AG09309 (cell line): ENCODE results near the gene RPL27.
A peak's percentile ranks its signal among the peaks of the same experiment; 100 is the strongest.

Source experiments
- DNase-seq: peaks from one replicate; pipeline ENCODE4 v3.0.0-alpha.2; 2010; ENCODE audit warnings: low read depth
- H3K4me3 ChIP-seq: 2 replicates; pipeline ENCODE4 v1.5.1; 2011; ENCODE audit warnings: mild to moderate bottlenecking, low read depth, low read length, moderate library complexity; ENCODE audit not compliant: control insufficient read depth
- CTCF ChIP-seq: IDR thresholded peaks from 2 replicates; pipeline ENCODE4 v1.5.1; 2011; ENCODE audit warnings: mild to moderate bottlenecking, low read depth, low read length, inconsistent platforms; ENCODE audit not compliant: insufficient read depth, control insufficient read depth; ENCODE audit errors: missing control alignments

RPL27 gene

GRCh38 chr17:43021741-43022512 lies 23.7 kb downstream of the RPL27 start, which contains the start of gene VAT1:
VAT1 (minus strand) TSS chr17:43022385; CDS start chr17:43022322, 63 bp downstream.
- peak within 1 kb of the TSS; percentile 93 for H3K4me3 ChIP-seq
- TF ChIP-seq CTCF, result no peak
- DNase-seq, result no peak

- peak; percentile 88 for TF ChIP-seq CTCF
- DNase-seq, result peak; percentile 83
- H3K4me3 ChIP-seq, result peak within 1 kb of the TSS; percentile 56
Observed at GRCh38 chr17:43024407-43025289, 26.4 kb downstream of the RPL27 start, which contains the start of gene RND2. RND2 (plus strand) TSS chr17:43025231; CDS start chr17:43025348, 117 bp downstream.

- DNase-seq, result no peak
- peak overlapping the region; percentile 26 for H3K4me3 ChIP-seq
Observed at GRCh38 chr17:43025290-43025657, 27.1 kb downstream of the RPL27 start.

GRCh38 chr17:43025766-43026537 lies 27.7 kb downstream of the RPL27 start:
- no peak for TF ChIP-seq CTCF
- H3K4me3 ChIP-seq, result no peak overlapping the region

More at GRCh38 chr17:43025290-43025657, 27.1 kb downstream of the RPL27 start:
- no peak for TF ChIP-seq CTCF

GRCh38 chr17:43026595-43026994 lies 28.4 kb downstream of the RPL27 start:
- TF ChIP-seq CTCF, result no peak
- no peak for DNase-seq
- no peak overlapping the region for H3K4me3 ChIP-seq

More at GRCh38 chr17:43025766-43026537, 27.7 kb downstream of the RPL27 start:
- DNase-seq, result no peak
